Ovary (tissue), 9 donors: Measurements from ENCODE around the gene GPR155. TPM values are rescaled to one million over a fixed set of nuclear protein-coding genes. Genes with fewer than 3 reads are reported as not detected.

ENCODE experiments used
- DNase-seq, 5 donors: peaks; one replicate each; pipeline ENCODE4 v3.0.0-alpha.2; 2019 to 2020
- H3K27ac ChIP-seq, 2 donors: fragments of 200-600 bp; one replicate each; pipeline versions ENCODE4 v1.5.1 to v1.8.0; 2019 to 2022
- H3K27me3 ChIP-seq: fragments of 200-600 bp; one replicate; pipeline ENCODE4 v1.8.0; 2022
- H3K36me3 ChIP-seq: fragments of 200-600 bp; sonication (generic); one replicate; pipeline ENCODE4 v1.5.1; 2019
- H3K4me1 ChIP-seq: one replicate; pipeline ENCODE4 v1.8.1; 2013; ENCODE audit warnings: mild to moderate bottlenecking, moderate library complexity; ENCODE audit not compliant: insufficient read depth
- H3K4me3 ChIP-seq: fragments of 200-600 bp; sonication (generic); one replicate; pipeline ENCODE4 v1.5.1; 2017
- H3K9me3 ChIP-seq, 2 donors: fragments of 200-600 bp in 1 of 2; sonication (generic) in 1 of 2; one replicate each; pipeline versions ENCODE4 v1.5.1 to v1.8.1; 2013 to 2019; ENCODE audit warnings: mild to moderate bottlenecking in 1 of 2, moderate library complexity in 1 of 2
- EP300 ChIP-seq: sonication (generic); formaldehyde crosslinking; IDR thresholded peaks from one replicate; pipeline ENCODE4 v1.6.1; 2017; ENCODE audit warnings: antibody characterized with exemption
- POLR2A ChIP-seq: fragments of 450-650 bp; IDR thresholded peaks from one replicate; pipeline ENCODE4 v1.6.1; 2017; ENCODE audit warnings: antibody characterized with exemption, mild to moderate bottlenecking, moderate library complexity
- WGBS, 3 donors: extraction: QIAGEN DNeasy Blood & Tissue Kit in 1 of 3; methylation state at CpG; one replicate each; pipeline versions ENCODE4 v1.1.5 to v1.1.7; 2013 to 2017; 5-methylcytosine and 5-hydroxymethylcytosine counted together
- intact Hi-C, 4 donors: fragments of 100-400 bp; cut with DNase I; formaldehyde crosslinking; loops; one replicate each; pipeline versions ENCODE4 v1.11.0 to v1.15.1; 2022 to 2023
- polyA plus RNA-seq, 2 donors: library from polyadenylated mRNA; stranded (reverse); fragments of 200-250 nt in 1 of 2; fragments of 350-450 nt in 1 of 2; fragmentation: Illumina TruSeq in 1 of 2; extraction: RNeasy Lipid Tissue Mini Kit (QIAGEN cat#74804) in 1 of 2; gene quantifications; one replicate each; pipeline ENCODE4 v1.2.3, GENCODE V29; 2013 to 2014
- total RNA-seq, 7 donors: library from RNA; depleted of rRNA in 2 of 7; stranded (reverse); fragments of >200 nt in 2 of 7; fragmentation: NEBNext Ultra II Directional in 3 of 7; extraction: Animal tissue kit (Norgen Biotek cat#: 25700) in 3 of 7; gene quantifications; one replicate each; pipeline versions ENCODE4 v1.1.0 to v1.2.4, GENCODE V29; 2016 to 2023
- TF ChIP-seq, protein P1 (sequence below), 3 donors: fragments of 450-650 bp in 2 of 3; fragments of 200-600 bp in 1 of 3; IDR thresholded peaks; one replicate each; pipeline versions ENCODE4 v1.5.1 to v1.8.0; 2016 to 2022; ENCODE audit warnings: antibody characterized with exemption in 3 of 3, mild to moderate bottlenecking in 1 of 3
- donor health status: DM: no; HTN: no; CAD: no; lungs with moderate emphysema.
- donor health status: DM: no; HTN: no; CAD: no.
- donor health status: Bipolar disorder and iron deficiency.
- donor health status: DM: yes; HTN: yes; CAD: no.
- donor health status: DM: no; HTN: no; CAD: no.
- donor health status: DM: yes; HTN: yes; CAD: no.

The GPR155 gene
- total and polyA plus RNA-seq, 9 donors, result 1.9 to 7.2 (median 3.9) TPM

DNA sequence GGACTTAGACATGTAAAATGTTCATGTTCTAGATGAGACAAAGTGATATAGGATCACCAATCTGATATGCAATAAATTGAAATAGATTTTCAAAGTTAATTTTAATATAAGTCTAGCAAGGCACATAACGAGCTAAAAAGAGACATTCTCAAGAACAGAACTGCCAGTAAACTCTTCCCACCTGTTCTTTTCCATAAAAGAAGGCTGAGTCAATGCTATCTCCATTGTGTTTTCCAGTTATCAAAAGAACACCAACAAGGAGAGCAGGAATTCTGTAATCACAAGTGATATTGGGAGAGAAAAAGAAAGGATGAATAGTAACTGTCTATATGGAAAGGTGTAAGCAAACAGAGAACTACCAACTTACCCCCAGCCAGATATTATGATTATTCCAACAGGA, 25.6 kb downstream of the GPR155 start:
- no peak for DNase-seq
- TF ChIP-seq, protein P1, sequence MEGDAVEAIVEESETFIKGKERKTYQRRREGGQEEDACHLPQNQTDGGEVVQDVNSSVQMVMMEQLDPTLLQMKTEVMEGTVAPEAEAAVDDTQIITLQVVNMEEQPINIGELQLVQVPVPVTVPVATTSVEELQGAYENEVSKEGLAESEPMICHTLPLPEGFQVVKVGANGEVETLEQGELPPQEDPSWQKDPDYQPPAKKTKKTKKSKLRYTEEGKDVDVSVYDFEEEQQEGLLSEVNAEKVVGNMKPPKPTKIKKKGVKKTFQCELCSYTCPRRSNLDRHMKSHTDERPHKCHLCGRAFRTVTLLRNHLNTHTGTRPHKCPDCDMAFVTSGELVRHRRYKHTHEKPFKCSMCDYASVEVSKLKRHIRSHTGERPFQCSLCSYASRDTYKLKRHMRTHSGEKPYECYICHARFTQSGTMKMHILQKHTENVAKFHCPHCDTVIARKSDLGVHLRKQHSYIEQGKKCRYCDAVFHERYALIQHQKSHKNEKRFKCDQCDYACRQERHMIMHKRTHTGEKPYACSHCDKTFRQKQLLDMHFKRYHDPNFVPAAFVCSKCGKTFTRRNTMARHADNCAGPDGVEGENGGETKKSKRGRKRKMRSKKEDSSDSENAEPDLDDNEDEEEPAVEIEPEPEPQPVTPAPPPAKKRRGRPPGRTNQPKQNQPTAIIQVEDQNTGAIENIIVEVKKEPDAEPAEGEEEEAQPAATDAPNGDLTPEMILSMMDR (IDR thresholded peaks at IDR 0.05), result no peak
- TF ChIP-seq EP300, result no peak
- TF ChIP-seq POLR2A, result no peak
- no peaks in the 10 kb centered on the region for H3K27me3 ChIP-seq
- no peaks in the 10 kb centered on the region for H3K4me1 ChIP-seq
- H3K4me3 ChIP-seq, result no peak overlapping the region
- intact Hi-C loops, result loop anchor here (5.0 to 10.0 kb wide), 5 partner anchors 64 to 234 kb away; no protein-coding TSS in a partner anchor
- 80 to 88% (median 84%) methylated on average over 1 of the region's 1 CpG for WGBS, 3 donors
- no peaks in the 10 kb centered on the region for H3K9me3 ChIP-seq
- H3K36me3 ChIP-seq, result no peaks in the 10 kb centered on the region
- no peak overlapping the region for H3K27ac ChIP-seq

- TF ChIP-seq, protein P1 (IDR thresholded peaks at IDR 0.05), result no peak
- TF ChIP-seq POLR2A (no peak), EP300 (no peak)
- Histone ChIP-seq H3K27me3 (no peaks in the 10 kb centered on the region), H3K4me3 (no peak overlapping the region), H3K9me3 (no peaks in the 10 kb centered on the region), H3K27ac (no peak overlapping the region), H3K4me1 (no peaks in the 10 kb centered on the region), H3K36me3 (no peaks in the 10 kb centered on the region)
- DNase-seq, result no peak
- 70 to 82% (median 71%) methylated on average over 2 of the region's 2 CpGs for WGBS, 3 donors
- intact Hi-C loops, result no loop called here
These were observed 32.3 kb downstream of the GPR155 start for GRCh38 chr2:174454566-174454965.

- H3K4me3 ChIP-seq, result no peak overlapping the region
- intact Hi-C loops, result no loop called here
- 89 to 92% (median 92%) methylated on average over 4 of the region's 4 CpGs for WGBS, 3 donors
- no peak for DNase-seq
- H3K9me3 ChIP-seq, result no peaks in the 10 kb centered on the region
- no peaks in the 10 kb centered on the region for H3K36me3 ChIP-seq
- no peaks in the 10 kb centered on the region for H3K4me1 ChIP-seq
- TF ChIP-seq, protein P1 (IDR thresholded peaks at IDR 0.05), result no peak
- TF ChIP-seq POLR2A, result no peak
- no peak for TF ChIP-seq EP300
- no peaks in the 10 kb centered on the region for H3K27me3 ChIP-seq
- no peak overlapping the region for H3K27ac ChIP-seq
These were observed 36.6 kb downstream of the GPR155 start for GRCh38 chr2:174450021-174450816.

- 94 to 96% (median 95%) methylated on average over 2 of the region's 2 CpGs for WGBS, 3 donors
- DNase-seq, result no peak
- no peaks in the 10 kb centered on the region for H3K4me1 ChIP-seq
- H3K27me3 ChIP-seq, result no peaks in the 10 kb centered on the region
- H3K27ac ChIP-seq, result no peak overlapping the region
- no peak for TF ChIP-seq POLR2A
- TF ChIP-seq EP300, result no peak
- TF ChIP-seq, protein P1 (IDR thresholded peaks at IDR 0.05), result no peak
- no peaks in the 10 kb centered on the region for H3K36me3 ChIP-seq
- intact Hi-C loops, result no loop called here
- no peak overlapping the region for H3K4me3 ChIP-seq
- no peaks in the 10 kb centered on the region for H3K9me3 ChIP-seq
These were observed 37.8 kb downstream of the GPR155 start for GRCh38 chr2:174449033-174449432.
